HG03064 (cell line): ENCODE data around the gene SORL1.

ENCODE experiments used
- ATAC-seq: cut with Tn5 transposase; IDR thresholded peaks from one replicate; pipeline ENCODE4 v1.9.1; 2021; ENCODE audit warnings: low read depth; ENCODE audit not compliant: unreplicated experiment

The SORL1 gene

GRCh38 chr11:121671283-121672168, 219.4 kb downstream of the SORL1 start:
- no peak for ATAC-seq

GRCh38 chr11:121672630-121673487, 220.7 kb downstream of the SORL1 start:
- no peak for ATAC-seq

GRCh38 chr11:121681550-121682268, 229.6 kb downstream of the SORL1 start:
- no peak for ATAC-seq
